ENCODE data around the gene MYBPC3.

GRCh38 chr11:47348131-47348802 lies 4.2 kb downstream of the MYBPC3 start:
- no peak for TF ChIP-seq POLR2AphosphoS5 (IDR thresholded peaks at IDR 0.05; ENCODE audit: insufficient read depth, low read depth, low read length)
- no peak for TF ChIP-seq EZH2 (IDR thresholded peaks at IDR 0.05; ENCODE audit: borderline replicate concordance, low read depth, low read length, severe bottlenecking)
- no peak for TF ChIP-seq CTCF (IDR thresholded peaks at IDR 0.05; ENCODE audit: extremely low read depth in 1 of 2, insufficient read depth in 1 of 2, low read depth in 1 of 2, low read length in 2 of 2)
- TF ChIP-seq POLR2A (IDR thresholded peaks at IDR 0.05; ENCODE audit: low read depth, low read length), result no peak
- TF ChIP-seq MAX (IDR thresholded peaks at IDR 0.05; ENCODE audit: insufficient read depth, insufficient read length), result no peak

Measured in endothelial cell of umbilical vein (primary cell).